ENCODE data around the gene LRRC8E. TPM values are rescaled to one million over a fixed set of nuclear protein-coding genes. Genes with fewer than 3 reads are reported as not detected.

LRRC8E gene
- total RNA-seq, 3 donors from 2014 or later = 1.4 to 15.1 (median 6.6) TPM

GRCh38 chr19:7866399-7867091 lies 21.8 kb upstream of the LRRC8E start:
- Histone ChIP-seq H3K4me3 (no peak overlapping the region), H3K4me1 (peaks cover 0 to 5% of the 10 kb centered on the region in 2 donors), H3K27ac (no peak overlapping the region), H3K9me3 (no peaks in the 10 kb centered on the region), H3K27me3 (no peaks in the 10 kb centered on the region), H3K36me3 (no peaks in the 10 kb centered on the region)
- intact Hi-C loops (cut with DNase I; ENCODE audit: low total_unique reads) = loop anchor here (1.0 kb wide), 1 partner anchor 37 kb away; the partner anchor contains the start of gene MAP2K7
- no peak for DNase-seq (ENCODE audit: low spot score in 2 of 2)
- TF ChIP-seq CTCF (IDR thresholded peaks at IDR 0.05) = no peak
- TF ChIP-seq POLR2A (IDR thresholded peaks at IDR 0.05) = no peak
- TF ChIP-seq POLR2AphosphoS5 (IDR thresholded peaks at IDR 0.05) = no peak

GRCh38 chr19:7867092-7867844 lies 21.0 kb upstream of the LRRC8E start:
- Histone ChIP-seq H3K36me3 (no peaks in the 10 kb centered on the region), H3K4me1 (peaks cover 0 to 2% of the 10 kb centered on the region in 2 donors), H3K27ac (no peak overlapping the region), H3K4me3 (no peak overlapping the region), H3K9me3 (no peaks in the 10 kb centered on the region), H3K27me3 (peaks cover 0 to 2% of the 10 kb centered on the region in 2 donors)
- TF ChIP-seq POLR2AphosphoS5 (IDR thresholded peaks at IDR 0.05) (no peak), CTCF (IDR thresholded peaks at IDR 0.05) (no peak), POLR2A (IDR thresholded peaks at IDR 0.05) (no peak)
- intact Hi-C loops (cut with DNase I; ENCODE audit: low total_unique reads) = loop anchor here (1.0 kb wide), 1 partner anchor 36 kb away; the partner anchor contains the start of gene MAP2K7
- DNase-seq (ENCODE audit: low spot score in 2 of 2) = no peak

- TF ChIP-seq POLR2A (IDR thresholded peaks at IDR 0.05) (no peak), CTCF (IDR thresholded peaks at IDR 0.05) (no peak), POLR2AphosphoS5 (IDR thresholded peaks at IDR 0.05) (no peak)
- H3K4me3 ChIP-seq = peak overlapping the region in 2 of 3 donors; percentile 62 to 75
- no peak for DNase-seq (ENCODE audit: low spot score in 2 of 2)
- H3K9me3 ChIP-seq = no peaks in the 10 kb centered on the region
- intact Hi-C loops (cut with DNase I; ENCODE audit: low total_unique reads) = no loop called here
- no peaks in the 10 kb centered on the region for H3K36me3 ChIP-seq
- H3K27ac ChIP-seq = no peak overlapping the region
- peaks cover 0 to 13% of the 10 kb centered on the region in 2 donors for H3K27me3 ChIP-seq
- H3K4me1 ChIP-seq = no peaks in the 10 kb centered on the region
Measured at GRCh38 chr19:7868326-7868670, 20.0 kb upstream of the LRRC8E start.

- H3K4me1 ChIP-seq = peaks cover 0 to 4% of the 10 kb centered on the region in 2 donors
- DNase-seq (ENCODE audit: low spot score in 2 of 2) = peak; percentile 68 to 79
- H3K4me3 ChIP-seq = peak overlapping the region; percentile 21 to 75 (median 62)
- H3K27me3 ChIP-seq = peaks cover 3 to 18% of the 10 kb centered on the region in 2 donors
- TF ChIP-seq CTCF (IDR thresholded peaks at IDR 0.05) = peak in 2 of 3 donors; percentile 21 to 79
- no peak for TF ChIP-seq POLR2A (IDR thresholded peaks at IDR 0.05)
- TF ChIP-seq POLR2AphosphoS5 (IDR thresholded peaks at IDR 0.05) = no peak
- intact Hi-C loops (cut with DNase I; ENCODE audit: low total_unique reads) = no loop called here
- no peaks in the 10 kb centered on the region for H3K36me3 ChIP-seq
- no peaks in the 10 kb centered on the region for H3K9me3 ChIP-seq
- peak overlapping the region; percentile 78 to 83 for H3K27ac ChIP-seq
Measured at GRCh38 chr19:7868671-7869452, 19.4 kb upstream of the LRRC8E start.
